PC-3 (cell line): ENCODE measurements around the gene RFX4.

ENCODE experiments used
- EZH2phosphoT487 ChIP-seq: fragments of 300-600 bp; sonication (generic); IDR thresholded peaks from 2 replicates; pipeline ENCODE4 v1.6.1; 2018; ENCODE audit warnings: mild to moderate bottlenecking, antibody characterized with exemption, low read length, borderline replicate concordance
- TF ChIP-seq, protein P1 (sequence below): fragments of 300-600 bp; sonication (generic); conservative IDR thresholded peaks from 2 replicates; pipeline ENCODE4 v1.5.1; 2017; ENCODE audit warnings: antibody characterized with exemption, low read depth, mild to moderate bottlenecking, low read length

DNA sequence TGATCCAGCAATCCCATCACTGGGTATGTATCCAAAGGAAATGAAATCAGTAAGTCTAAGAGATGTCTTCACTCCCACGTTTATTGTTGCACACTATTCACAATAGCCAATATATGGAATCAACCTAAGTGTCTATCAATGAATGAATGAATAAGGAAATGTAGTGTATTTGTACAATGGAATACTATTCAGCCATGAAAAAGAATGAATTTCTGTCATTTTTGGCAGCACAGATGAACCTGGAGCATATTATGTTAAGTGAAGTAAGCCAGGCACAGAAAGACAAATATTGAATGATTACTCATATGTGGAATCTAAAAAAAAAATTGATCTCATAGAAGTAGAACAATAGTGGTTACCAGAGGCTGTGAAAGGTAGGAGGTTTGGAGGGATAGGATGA lies 30.6 kb upstream of the RFX4 start:
- no peak for TF ChIP-seq EZH2phosphoT487
- TF ChIP-seq, protein P1, sequence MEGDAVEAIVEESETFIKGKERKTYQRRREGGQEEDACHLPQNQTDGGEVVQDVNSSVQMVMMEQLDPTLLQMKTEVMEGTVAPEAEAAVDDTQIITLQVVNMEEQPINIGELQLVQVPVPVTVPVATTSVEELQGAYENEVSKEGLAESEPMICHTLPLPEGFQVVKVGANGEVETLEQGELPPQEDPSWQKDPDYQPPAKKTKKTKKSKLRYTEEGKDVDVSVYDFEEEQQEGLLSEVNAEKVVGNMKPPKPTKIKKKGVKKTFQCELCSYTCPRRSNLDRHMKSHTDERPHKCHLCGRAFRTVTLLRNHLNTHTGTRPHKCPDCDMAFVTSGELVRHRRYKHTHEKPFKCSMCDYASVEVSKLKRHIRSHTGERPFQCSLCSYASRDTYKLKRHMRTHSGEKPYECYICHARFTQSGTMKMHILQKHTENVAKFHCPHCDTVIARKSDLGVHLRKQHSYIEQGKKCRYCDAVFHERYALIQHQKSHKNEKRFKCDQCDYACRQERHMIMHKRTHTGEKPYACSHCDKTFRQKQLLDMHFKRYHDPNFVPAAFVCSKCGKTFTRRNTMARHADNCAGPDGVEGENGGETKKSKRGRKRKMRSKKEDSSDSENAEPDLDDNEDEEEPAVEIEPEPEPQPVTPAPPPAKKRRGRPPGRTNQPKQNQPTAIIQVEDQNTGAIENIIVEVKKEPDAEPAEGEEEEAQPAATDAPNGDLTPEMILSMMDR = no peak
